LoVo (cell line): Measurements from ENCODE around the gene BCAS3.

Source experiments
- DNase-seq: peaks from one replicate; pipeline ENCODE4 v3.0.0-alpha.2; 2016; ENCODE audit warnings: low spot score

Gene BCAS3

DNA sequence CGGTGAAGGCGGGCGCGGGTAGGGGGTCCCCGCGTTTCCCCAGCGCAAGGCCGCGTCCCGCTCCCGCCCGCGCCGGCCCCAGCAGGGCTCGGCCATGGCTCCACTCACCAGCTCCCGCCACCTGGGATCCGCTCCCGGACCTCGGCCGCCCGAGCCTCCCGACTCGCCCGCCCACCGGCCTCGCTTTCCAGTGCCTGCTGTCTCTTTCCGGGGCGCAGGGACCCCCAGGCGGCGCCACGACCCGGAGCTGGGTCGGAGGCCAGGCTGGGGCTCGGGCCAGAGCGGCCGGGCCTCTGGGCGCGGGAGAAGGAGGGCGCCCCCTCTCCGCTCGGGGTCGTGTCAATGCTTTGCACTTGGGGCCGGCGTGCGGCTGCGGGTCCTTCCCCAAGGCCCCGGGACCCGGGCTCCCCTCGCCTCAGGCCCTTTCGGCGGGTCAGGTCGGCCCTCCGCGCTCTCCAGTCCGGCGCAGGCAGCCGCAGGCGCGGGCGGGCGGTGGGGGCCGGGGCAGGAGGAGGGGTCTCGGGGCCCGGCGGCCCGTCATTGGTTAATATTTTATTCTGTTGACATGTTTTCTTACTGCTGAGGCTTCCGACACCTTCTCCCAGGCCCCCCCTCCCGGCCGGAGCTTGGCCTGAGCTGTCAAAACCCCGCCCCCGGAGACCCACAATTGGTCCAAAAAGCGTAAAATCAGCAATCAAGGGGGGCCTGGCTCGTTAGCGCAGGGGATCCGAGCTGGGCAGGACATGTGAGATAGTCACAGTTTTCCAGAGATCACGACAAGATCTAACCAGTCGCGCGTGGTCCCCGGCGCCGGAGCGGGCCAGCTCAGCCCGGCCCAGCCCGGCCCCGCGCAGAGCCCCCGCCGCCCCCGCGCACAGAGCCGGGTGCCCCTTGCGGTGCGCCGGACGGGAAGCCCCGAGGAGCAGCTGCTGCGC, 721.7 kb downstream of the BCAS3 start, which contains the start of gene TBX2:
TSS of gene TBX2 (plus strand) at position 713 of the 935 bp plus-strand sequence. CDS start 334 bp downstream, outside the sequence.
- DNase-seq: peak; percentile 78

DNA sequence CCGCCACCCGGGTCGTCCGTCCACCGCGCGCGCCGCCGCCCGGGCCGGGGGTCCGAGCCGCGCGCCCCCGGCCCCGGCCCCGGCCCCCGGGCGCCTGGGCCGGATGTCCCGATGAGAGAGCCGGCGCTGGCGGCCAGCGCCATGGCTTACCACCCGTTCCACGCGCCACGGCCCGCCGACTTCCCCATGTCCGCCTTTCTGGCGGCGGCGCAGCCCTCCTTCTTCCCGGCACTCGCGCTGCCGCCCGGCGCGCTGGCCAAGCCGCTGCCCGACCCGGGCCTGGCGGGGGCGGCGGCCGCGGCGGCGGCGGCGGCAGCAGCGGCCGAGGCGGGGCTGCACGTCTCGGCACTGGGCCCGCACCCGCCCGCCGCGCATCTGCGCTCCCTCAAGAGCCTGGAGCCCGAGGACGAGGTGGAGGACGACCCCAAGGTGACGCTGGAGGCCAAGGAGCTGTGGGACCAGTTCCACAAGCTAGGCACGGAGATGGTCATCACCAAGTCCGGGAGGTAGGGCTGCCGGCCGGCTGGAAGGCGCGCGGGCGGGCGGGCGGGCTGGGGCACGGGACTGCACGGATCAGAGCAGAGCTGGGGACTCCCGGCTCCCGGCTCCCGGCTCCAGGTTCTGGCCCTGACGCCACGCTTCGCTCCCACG, 722.5 kb downstream of the BCAS3 start:
- peak; percentile 38 for DNase-seq

DNA sequence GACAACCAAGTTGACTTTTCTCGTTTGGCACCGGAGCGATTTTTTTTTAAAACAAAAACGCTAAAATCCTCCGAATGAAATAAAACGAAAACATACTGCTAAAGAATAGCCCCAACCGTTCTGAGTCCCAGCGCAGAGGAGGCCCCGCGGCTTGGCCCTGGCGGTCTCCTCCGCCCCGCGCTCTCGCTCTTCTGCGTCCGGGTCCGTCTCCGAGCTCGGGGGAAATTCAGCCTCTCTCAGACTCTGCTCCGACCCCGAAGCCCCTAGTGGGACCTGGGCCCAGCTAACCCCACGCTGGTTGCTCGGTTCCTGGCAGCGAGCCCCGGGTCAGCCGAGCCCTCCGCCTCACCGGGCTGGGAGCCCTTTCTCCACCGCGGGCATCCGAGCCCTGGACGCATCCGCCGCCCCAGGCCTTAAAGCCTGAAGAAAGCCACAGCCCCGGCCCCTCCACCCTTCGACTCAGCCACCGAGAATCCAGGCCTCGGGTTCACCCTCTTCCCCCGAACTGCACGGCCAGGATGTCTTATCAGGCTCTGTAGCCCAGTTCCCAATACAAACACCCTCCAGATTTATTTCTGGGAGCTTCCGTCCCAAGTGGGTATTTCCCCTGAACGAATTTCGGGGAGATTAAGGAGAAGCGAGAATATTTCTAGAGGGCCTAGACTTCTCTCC, 723.2 kb downstream of the BCAS3 start:
- no peak for DNase-seq

DNA sequence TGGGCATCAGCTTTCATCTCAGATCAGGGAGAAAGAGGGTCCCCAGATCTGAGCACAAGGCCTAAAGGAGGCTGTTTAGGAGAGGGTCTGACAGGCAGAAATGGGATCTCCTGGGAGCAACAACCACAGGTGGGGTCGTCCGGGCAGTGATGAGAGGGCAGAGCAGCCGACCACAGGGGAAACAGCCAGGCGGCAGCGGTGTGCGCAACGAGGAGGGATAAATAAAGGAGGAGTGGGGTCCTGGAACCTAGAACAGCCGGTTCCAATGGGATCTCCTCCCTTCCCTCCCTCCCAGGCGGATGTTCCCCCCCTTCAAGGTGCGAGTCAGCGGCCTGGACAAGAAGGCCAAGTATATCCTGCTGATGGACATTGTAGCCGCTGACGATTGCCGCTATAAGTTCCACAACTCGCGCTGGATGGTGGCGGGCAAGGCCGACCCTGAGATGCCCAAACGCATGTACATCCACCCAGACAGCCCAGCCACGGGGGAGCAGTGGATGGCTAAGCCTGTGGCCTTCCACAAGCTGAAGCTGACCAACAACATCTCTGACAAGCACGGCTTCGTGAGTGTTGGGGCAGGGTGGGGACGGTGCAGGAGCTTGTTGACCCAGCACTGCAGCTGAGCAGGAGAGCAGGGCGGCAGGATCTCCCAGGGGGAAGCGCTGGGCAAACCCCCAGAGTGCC, 723.9 kb downstream of the BCAS3 start:
- no peak for DNase-seq

DNA sequence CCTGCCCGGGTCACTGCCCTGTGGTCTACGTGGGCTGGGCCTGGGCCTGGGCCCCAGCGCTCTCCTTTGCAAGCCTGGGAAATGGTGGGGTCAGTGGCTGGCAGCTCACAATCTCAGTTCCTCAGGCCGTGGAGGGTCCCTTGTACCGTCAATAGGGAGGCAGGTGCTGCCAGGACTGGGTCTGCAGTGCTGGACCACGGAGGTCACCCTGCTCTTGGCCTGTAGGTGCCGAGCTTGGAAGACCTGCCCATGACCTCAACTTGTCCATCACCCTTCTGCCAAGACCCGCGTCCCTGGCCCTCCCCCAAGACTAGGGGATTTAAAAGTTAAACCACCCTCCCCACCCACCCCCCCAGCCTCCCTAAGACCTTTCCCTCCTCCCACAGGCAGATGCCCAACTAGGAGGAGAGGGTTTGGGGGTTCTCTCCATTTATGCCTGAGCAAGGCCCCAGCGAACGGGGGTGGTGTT, 724.5 kb downstream of the BCAS3 start:
- no peak for DNase-seq

DNA sequence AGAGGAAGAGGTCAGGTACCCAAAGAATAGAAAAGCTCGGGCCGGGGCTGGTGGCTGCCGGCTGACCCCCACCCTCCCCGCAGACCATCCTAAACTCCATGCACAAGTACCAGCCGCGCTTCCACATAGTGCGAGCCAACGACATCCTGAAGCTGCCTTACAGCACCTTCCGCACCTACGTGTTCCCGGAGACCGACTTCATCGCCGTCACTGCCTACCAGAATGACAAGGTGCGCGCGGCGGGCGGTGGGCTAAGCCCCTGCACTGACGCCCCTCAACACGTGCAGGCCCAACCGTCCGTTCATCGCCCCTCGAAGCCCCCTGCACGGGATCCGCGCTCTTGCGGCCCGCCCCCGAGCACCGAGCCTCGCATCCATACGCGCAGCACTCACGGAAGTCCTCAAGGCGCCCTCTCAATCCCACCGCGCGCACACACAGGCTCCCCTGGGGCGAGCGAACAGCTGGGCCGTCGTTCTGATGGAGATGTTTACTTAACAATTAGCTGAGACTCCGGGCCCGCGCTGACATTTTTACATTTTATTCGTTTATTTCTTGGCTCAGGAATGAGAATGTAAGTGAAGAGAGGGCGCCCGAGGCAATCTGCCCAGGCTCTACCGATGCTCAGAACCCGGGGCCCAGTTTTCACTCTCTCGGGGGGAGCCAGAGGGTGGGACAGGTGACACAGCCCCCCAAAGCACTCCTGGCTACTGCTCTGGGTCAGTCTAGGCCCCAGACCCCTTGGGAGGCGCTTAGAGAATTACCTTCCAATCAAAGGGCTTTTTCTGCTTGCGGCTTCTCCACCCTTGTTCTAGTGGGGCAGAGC, 725.5 kb downstream of the BCAS3 start:
- DNase-seq: no peak

DNA sequence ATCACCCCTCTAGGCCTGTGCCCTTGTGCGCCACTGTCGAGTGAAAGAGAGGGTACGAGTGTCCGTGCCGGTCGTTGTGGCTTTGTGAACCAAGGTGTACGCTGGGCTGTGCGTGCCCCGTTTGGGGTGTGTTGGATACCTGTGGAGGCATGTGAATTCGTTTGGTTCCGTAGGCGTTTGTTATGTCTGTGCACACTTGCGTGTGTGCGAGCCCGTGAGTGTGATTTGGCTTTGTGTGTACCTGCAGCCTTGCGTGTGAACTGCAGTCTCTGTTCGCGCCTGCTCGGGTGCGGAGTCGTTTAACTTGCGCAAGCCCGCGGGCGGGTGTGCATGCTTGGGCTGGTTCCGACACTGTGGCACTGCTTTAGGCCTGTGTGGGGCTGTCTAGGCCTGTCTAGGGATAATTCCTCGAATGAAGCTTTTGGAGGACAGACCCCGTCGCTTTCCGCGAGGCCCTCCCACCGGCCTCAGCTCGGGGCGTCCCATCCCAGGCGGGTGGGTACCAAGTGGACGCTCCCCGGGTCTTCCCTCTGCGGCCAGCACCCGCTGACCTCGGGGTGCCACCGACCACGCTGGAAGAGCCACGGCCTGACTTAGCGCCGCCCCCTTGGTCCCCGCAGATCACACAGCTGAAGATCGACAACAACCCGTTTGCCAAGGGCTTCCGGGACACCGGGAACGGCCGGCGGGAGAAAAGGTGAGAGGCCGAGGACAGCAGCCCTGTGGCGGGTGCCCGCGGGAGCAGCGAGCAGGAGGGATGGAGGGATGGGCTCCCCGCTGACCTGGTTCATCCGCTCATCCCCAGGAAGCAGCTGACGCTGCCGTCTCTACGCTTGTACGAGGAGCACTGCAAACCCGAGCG, 726.4 kb downstream of the BCAS3 start:
- DNase-seq: no peak

DNA sequence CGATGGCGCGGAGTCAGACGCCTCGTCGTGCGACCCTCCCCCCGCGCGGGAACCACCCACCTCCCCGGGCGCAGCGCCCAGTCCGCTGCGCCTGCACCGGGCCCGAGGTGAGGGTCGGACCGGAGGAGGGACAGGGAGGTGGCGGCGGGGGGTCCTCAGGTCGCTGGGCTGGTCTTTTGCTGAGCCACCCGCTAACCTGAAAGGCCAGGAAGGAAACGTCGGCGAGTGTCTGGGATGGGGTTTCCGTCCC, 726.9 kb downstream of the BCAS3 start:
- DNase-seq: no peak

DNA sequence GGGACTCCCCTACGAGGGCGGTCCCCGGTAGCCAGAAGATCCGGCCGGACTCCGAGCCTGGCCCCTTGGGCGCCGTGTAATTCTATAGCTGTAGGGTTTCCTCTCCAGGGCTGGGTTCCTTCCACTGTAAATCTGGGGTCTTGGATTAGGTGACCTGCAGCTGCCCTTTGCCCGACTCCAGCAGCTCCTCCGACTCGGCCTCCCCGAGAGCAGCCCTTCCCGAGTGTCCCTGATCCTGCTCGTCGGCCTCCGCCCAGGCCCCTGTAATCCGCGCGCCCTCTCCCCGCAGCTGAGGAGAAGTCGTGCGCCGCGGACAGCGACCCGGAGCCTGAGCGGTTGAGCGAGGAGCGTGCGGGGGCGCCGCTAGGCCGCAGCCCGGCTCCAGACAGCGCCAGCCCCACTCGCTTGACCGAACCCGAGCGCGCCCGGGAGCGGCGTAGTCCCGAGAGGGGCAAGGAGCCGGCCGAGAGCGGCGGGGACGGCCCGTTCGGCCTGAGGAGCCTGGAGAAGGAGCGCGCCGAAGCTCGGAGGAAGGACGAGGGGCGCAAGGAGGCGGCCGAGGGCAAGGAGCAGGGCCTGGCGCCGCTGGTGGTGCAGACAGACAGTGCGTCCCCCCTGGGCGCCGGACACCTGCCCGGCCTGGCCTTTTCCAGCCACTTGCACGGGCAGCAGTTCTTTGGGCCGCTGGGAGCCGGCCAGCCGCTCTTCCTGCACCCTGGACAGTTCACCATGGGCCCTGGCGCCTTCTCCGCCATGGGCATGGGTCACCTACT, 727.4 kb downstream of the BCAS3 start:
- no peak for DNase-seq

DNA sequence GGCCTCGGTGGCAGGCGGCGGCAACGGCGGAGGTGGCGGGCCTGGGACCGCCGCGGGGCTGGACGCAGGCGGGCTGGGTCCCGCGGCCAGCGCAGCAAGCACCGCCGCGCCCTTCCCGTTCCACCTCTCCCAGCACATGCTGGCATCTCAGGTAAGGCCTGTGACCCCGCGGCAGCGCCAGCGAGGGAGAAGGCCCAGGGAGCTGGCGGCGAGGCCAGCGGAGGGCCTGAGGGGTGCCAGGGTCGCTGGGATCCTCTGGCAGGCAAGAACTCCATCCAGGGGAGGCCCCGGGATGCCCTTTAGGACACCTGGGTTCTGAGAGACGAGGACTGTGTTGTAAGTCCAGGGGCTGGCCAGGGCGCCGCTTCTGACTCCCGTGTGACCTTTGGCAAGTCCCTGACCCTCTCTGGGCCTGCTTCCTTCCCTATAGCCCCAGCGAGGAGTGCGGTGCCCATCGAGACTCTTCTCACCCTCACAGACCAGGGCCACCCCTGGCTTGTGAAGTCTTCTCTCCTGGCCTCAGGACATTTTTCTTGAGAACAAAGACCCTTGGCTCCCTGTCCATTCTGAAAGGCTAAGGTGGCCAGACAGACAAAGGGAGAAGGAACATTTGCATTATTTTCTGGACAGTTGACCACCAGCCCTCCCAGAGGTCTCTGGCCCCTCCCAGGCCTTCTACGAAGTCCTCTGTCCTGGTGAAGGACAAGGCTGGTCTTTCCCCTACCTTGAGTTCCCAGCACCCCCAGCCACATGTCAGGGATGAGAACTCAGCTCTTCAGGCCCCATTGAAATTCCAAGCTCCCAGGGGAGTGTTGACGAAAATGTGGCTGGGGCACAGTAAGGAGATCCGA, 728.3 kb downstream of the BCAS3 start:
- no peak for DNase-seq

DNA sequence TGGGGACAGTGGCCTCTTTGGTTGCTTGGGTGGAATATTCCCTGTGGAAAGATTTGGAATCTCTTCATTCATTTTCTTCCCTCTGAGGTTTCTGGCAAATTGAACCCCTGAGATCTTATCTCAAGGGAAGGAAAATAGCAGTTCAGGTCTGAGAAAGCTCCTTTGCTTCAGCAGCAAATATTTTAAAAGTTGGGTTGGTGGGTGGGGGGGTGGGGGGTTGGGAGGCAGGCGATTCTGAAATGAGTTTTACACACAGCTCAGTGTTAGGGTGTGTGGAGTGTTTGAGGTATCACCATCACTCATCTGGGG, 728.8 kb downstream of the BCAS3 start:
- no peak for DNase-seq

DNA sequence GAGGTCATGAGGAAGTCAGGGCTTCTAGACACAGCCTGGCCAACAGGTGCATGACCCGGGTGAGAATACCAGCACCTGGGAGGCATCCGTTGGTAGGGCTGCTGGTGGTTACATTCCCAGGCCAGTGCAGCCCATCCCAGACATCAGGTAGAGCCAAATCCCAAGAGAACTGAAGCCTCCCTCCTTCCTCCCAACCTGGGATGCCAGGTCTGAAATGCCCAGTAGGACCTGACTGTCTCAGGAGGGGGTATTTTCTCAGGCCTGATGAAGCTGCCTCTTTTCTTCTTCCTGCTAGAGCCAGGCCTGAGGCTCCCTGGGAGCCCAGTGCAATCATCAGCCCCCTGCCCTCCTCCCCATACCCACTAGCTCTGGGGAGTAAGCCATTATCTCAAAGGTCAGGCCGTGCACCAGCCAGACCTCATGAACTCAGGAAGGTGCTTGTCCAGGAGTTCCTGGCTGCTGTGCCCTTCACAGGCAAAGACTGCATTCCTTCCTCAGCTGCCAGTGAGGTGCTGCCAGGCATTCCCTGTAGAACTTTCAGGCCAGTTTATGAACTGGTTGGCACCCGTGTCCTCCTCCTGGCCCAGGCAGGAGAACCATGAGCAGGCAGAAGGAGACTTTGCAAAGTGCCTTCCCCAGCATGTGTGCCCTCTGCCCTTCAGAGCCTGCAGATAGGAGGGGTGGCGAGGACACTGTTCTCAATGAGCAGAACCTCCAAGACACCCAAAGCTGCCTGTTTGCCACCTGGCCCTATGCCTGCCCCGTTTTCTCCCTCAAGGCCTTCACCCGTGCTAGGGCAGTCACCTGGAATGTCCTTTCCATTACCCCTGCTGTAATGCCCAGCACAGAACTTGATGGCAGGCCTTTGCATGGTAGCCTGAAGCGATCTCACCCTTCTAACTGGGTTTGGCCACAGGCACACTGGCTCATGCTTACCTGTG, 729.6 kb downstream of the BCAS3 start:
- DNase-seq: no peak

DNA sequence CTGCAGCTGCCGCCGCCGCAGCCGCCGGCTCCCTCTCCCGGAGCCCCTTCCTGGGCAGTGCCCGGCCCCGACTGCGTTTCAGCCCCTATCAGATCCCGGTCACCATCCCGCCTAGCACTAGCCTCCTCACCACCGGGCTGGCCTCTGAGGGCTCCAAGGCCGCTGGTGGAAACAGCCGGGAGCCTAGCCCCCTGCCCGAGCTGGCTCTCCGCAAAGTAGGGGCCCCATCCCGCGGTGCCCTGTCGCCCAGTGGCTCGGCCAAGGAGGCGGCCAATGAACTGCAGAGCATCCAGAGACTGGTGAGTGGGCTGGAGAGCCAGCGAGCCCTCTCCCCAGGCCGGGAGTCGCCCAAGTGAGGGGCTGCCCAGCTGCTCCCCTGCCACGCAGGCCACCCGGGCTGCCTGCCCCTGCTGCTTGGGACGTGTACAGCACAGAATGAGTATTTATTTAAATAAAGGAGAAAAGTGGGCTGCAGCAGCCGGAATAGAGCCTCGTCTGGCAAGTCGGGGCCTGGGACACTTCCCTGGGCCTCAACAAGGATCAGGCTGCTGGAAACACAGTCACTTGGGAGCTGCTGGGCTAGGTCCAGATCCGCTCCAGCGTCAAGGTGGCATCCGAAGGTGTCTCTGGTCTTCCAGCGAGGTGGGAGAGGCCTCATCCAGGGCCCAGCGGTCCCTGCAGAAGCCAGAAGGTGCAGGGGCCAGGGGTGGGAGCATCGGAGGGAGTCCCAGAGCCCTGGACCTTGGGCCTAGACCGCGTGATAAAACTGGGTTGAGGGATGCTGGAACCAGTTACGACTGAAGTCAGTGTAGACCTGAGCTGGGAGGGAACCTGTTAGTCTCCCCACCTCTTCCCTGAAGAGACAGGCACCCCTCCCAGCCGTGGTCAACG, 730.7 kb downstream of the BCAS3 start:
- DNase-seq: no peak

DNA sequence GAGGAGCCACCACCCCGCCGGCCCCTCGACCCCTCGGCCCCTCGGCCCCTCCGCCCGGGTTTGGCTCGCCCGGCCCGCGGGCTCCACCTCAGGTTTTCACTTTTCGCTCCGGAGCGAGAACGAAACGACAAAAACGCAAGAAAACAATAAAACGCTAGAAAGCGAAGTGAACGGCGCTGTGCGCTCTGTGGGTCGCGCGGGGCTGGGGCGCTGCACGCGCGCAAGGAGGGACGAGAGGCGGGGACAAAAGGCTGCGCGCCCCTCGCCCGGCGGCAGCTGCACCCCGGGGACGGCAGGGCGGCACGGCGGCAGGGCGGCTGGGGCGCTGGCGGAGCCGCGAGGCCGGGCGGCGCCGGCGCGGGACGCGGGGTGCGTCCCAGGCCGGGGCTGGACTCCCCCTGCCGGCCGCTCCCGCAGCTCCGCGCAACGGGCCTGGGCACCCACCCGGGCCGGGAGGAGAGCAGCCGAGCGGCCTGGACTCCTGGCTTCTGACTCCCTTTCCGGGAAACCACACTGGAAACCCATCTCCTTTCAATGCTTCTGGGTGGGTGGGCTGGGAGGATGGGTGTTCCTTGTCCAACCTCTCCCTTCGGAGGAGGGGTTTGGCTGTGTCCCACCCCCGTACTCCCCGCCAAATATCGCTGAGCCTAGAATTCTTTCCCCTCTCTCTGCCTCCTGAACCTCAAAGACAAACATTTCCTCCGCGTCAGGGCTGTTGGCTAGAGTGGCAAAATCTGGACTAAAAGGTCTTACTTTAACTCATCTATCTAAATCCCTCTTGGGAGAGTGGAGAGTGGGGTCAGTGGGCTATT, 731.9 kb downstream of the BCAS3 start:
- DNase-seq: peak; percentile 87

DNA sequence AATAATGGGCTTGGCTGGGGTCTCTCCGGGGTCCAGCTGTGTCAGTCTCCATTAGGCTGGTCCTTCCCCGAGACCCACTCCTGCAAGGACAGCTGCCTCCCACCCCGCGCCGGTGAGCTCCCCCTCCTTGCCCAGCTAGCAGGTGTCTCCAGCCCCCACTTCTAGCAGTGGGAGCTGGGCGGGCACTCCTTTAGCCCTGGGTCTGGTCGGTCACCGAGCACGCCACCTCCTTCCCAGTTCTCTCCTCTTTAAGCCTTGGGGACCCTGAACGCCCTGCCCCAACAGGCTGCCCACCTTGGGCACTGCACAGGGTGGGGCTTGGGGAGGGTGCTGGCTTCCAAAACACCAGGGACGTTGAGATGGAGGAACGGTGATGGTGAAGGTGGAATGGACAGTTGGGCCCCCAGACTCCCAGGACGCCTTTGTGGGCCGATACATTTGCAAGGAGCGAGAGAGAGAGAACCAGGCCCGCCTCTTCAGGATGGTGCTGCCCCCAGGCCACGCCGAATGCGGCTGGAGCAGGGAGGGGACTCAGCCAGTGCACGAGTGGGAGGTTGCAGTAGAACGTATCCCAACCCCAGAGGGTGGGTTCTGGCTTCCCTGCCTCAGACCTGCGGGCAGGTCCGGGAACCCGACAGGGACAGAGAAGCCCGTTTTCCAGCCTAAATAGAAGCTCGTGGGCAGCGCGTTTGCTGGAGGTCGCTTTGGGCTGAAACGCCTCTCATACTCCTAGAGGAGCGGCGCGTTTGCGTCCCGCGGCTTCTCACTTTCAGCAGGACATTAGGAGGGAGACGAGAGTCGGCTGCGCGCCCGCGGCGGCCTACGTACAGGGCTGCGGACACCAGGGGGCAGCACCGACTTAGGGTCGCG, 732.7 kb downstream of the BCAS3 start:
- no peak for DNase-seq
